ES-I3 (cell line): Measurements from ENCODE around the gene RPS6KB2.
"Not testable (repeated sequence)": the region's sequence is repeated elsewhere in the genome, so short reads cannot be mapped to it uniquely, and the experiment has no call there.

ENCODE experiments used
- H3K36me3 ChIP-seq: 2 replicates; pipeline ENCODE4 v1.6.1; 2013; ENCODE audit warnings: mild to moderate bottlenecking, low read length, control low read depth, moderate library complexity; ENCODE audit not compliant: insufficient read depth
- H3K4me1 ChIP-seq: 2 replicates; pipeline ENCODE4 v1.6.1; 2013; ENCODE audit warnings: mild to moderate bottlenecking, control low read depth, low read length; ENCODE audit not compliant: insufficient read depth
- H3K9ac ChIP-seq: 2 replicates; pipeline ENCODE4 v1.6.1; 2013; ENCODE audit warnings: low read depth, mild to moderate bottlenecking, low read length, moderate library complexity
- H3K9me3 ChIP-seq: 2 replicates; pipeline ENCODE4 v1.6.1; 2013; ENCODE audit warnings: mild to moderate bottlenecking, low read length, moderate library complexity; ENCODE audit not compliant: control insufficient read depth, insufficient read depth

RPS6KB2 gene

DNA sequence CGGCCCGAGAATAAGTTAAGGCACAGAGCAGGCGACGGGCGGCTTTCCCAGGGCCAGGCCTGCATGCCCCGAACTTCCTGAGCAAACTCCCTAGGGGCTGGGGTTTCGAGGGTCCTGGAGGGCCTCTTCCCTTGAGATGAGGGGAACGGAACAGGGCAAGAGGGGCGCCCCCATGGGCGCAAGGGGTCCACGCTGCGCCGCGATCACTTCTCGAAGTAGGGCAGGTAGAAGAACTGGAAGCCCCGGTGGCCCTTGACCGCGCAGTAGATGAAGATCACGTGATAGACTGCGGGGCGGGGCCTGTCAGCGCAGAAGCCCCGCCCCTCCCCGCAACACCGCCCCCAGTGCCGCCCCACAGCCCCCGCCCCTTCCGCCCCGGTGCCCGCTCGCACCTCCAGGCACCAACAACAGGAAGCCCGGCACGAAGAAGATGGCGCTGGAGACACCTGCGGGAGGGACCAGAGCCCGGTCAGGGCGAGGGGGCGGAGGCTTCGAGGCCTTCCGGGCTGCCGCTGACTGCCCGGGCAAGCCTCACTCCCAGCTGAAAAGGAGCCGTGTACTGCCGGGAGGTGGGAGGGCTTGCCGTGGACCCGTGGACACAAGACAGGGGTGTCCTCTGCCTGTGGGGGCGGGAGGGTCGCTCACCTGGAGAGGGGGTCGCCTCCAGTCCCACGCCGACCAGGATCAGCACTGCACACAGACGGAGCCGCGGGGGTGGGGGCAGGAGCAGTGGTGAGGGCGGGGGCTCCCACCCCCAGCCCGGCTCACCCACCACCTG, 36.3 kb downstream of the RPS6KB2 start:
- H3K36me3 ChIP-seq, result no peaks in the 10 kb centered on the region
- no peaks in the 10 kb centered on the region for H3K9me3 ChIP-seq
- H3K4me1 ChIP-seq, result peaks cover 3% of the 10 kb centered on the region
- peak overlapping the region; percentile 61 for H3K9ac ChIP-seq

DNA sequence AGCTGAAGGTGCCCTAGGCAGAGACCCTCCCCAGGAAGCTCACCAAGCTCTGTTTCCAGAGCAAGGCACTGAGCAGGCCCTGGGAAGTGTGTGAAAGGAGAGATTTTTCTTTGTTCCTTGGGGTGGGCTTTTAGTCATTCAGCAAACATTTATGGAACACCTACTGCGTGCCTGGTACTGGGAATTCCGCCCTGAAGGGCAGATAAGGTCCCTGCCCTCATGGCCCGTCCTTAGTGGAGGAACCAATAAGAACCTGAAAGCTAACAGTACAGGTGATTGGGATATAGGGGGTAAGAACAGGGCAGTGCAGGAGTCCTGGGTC, 36.9 kb downstream of the RPS6KB2 start:
- H3K4me1 ChIP-seq, result peaks cover 3% of the 10 kb centered on the region
- no peaks in the 10 kb centered on the region for H3K36me3 ChIP-seq
- H3K9ac ChIP-seq, result peak overlapping the region; percentile 42
- no peaks in the 10 kb centered on the region for H3K9me3 ChIP-seq

DNA sequence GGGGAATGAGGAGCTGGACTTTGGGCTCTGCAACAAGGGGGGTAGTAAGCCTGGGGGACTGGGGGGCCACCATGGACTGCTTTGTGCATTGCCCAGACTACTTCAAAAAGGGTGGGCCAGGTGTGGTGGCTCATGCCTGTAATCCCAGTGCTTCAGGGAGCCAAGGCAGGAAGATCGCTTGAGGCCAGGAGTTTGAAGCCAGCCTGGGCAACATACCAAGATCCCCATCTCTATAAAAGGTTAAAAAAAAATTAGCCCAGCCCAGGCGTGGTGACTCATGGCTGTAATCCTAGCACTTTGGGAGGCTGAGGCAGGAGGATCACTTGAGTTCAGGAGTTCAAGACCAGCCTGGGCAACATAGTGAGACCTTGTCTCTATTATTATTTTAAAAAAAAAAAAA, 37.2 kb downstream of the RPS6KB2 start:
- not testable (repeated sequence) for H3K36me3 ChIP-seq, H3K9me3 ChIP-seq, H3K4me1 ChIP-seq
- H3K9ac ChIP-seq, result peak overlapping the region; percentile 42; the same call in 1 of the 2 replicates

DNA sequence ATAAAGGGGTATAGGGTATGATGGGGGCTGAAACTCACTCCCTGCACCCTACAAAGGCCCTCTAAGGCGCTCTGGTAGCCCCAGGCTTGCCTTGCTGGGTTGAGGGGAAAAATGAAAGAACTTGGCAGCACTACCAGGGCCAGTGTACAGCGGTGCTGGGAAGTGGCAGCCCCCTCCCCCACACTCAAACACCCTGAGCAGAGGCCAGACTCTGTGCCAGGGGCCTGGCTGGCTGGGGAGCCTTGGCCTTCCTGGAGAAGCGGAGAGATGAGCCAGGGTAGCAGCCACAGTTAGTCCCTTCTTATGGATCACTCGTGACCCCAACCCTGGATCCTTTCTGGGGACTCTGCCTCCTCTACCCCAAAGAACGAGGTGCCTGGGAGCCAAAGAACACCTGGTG, 38.1 kb downstream of the RPS6KB2 start:
- Histone ChIP-seq H3K4me1 (peaks cover 3% of the 10 kb centered on the region), H3K9ac (no peak overlapping the region), H3K36me3 (no peaks in the 10 kb centered on the region), H3K9me3 (no peaks in the 10 kb centered on the region)

DNA sequence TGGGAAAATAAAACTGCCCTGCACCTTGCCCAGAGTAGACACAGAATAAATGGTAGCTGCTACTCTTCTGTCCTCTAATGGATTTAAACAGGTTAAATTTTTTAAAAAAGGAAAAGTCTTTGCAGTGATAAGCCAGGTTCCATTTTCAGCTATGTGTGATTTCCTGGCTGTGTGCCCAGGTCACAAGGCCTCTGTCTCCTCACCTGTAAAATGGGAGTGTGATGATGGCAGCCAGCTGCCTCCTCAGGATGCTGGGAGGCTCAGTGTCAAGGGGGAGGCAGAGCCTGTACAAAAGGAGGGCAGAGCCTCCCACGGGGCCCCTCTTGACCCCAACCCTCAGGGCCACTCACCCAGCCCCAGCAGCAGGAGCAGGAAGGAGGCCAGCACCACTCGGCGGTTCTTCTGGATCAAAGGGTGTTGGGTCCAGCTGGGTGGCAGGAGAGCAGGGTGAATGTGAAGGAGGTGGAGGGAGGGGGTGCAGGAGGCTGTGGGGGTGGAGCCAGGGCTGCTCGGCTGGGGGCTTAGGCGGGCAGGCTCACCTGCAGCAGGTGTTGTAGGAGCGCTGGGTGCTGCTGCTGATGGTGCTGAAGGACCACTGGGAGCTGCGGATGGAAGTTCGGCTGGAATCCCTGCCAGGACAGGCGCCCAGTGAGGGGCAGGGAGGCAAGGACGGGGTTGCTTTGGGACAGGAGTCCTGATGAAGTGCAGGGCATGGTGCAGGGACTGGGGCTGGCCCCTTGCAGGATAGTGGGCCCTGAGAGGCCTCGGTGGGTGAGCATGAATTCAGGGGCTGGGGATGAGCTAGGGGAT, 38.9 kb downstream of the RPS6KB2 start:
- H3K36me3 ChIP-seq, result no peaks in the 10 kb centered on the region
- peaks cover 3% of the 10 kb centered on the region for H3K4me1 ChIP-seq
- H3K9me3 ChIP-seq, result no peaks in the 10 kb centered on the region
- no peak overlapping the region for H3K9ac ChIP-seq

GRCh38 chr11:67468056-67468455, 39.8 kb downstream of the RPS6KB2 start:
- Histone ChIP-seq H3K9me3 (no peaks in the 10 kb centered on the region), H3K36me3 (no peaks in the 10 kb centered on the region), H3K4me1 (peaks cover 3% of the 10 kb centered on the region), H3K9ac (peak overlapping the region; percentile 77)

- H3K9me3 ChIP-seq, result no peaks in the 10 kb centered on the region
- H3K4me1 ChIP-seq, result peaks cover 3% of the 10 kb centered on the region
- H3K9ac ChIP-seq, result peak overlapping the region; percentile 77
- no peaks in the 10 kb centered on the region for H3K36me3 ChIP-seq
Observed at GRCh38 chr11:67468456-67468758, 40.1 kb downstream of the RPS6KB2 start.

- Histone ChIP-seq H3K9me3 (no peaks in the 10 kb centered on the region), H3K9ac (peak within 1 kb of the TSS; percentile 77), H3K36me3 (no peaks in the 10 kb centered on the region), H3K4me1 (peaks cover 3% of the 10 kb centered on the region; the same call in 1 of the 2 replicates)
Observed at GRCh38 chr11:67468759-67469507, 40.6 kb downstream of the RPS6KB2 start, which contains the start of gene TMEM134. Gene TMEM134 (minus strand): TSS chr11:67469251. CDS start chr11:67469192, 59 bp downstream.

DNA sequence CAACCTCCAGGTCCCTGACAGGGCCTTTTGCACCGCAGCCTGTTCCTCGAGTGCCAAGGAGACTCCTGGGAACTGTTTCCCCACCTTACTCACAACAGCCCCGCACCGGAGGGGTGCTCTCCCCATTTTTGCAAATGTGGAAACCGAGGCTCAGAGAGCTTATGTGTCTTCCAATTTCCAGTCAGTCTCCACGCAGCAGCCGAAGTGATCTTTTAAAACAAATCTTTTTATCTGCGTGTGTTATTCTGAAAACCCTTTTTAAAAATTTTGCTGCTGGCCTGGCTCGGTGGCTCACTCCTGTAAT, 41.2 kb downstream of the RPS6KB2 start:
- peaks cover 3% of the 10 kb centered on the region; the same call in 1 of the 2 replicates for H3K4me1 ChIP-seq
- H3K36me3 ChIP-seq, result no peaks in the 10 kb centered on the region
- peak overlapping the region; percentile 64 for H3K9ac ChIP-seq
- H3K9me3 ChIP-seq, result no peaks in the 10 kb centered on the region

- no peaks in the 10 kb centered on the region for H3K9me3 ChIP-seq
- H3K4me1 ChIP-seq, result peaks cover 3% of the 10 kb centered on the region; the same call in 1 of the 2 replicates
- no peaks in the 10 kb centered on the region for H3K36me3 ChIP-seq
- no peak overlapping the region for H3K9ac ChIP-seq
Observed at GRCh38 chr11:67470337-67471002, 42.2 kb downstream of the RPS6KB2 start.

- Histone ChIP-seq H3K9ac (no peak overlapping the region), H3K9me3 (no peaks in the 10 kb centered on the region), H3K4me1 (no peaks in the 10 kb centered on the region), H3K36me3 (no peaks in the 10 kb centered on the region)
Observed at GRCh38 chr11:67472882-67473281, 44.6 kb downstream of the RPS6KB2 start.

DNA sequence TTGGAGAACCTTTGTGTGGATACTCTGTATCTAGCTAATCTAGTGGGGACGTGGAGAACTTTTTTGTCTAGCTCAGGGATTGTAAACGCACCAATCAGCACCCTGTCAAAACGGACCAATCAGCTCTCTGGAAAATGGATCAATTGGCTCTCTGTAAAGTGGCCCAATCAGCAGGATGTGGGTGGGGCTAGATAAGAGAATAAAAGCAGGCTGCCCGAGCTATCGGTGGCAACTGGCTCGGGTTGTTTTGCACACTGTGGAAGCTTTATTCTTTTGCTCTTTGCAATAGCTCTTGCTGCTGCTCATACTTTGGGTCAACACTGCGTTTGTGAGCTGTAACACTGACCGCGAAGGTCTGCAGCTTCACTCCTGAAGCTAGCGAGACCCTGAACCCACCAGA, 48.4 kb downstream of the RPS6KB2 start:
- H3K36me3 ChIP-seq, H3K9ac ChIP-seq, H3K9me3 ChIP-seq, H3K4me1 ChIP-seq: not testable (repeated sequence)

GRCh38 chr11:67477344-67478050, 49.2 kb downstream of the RPS6KB2 start:
- not testable (repeated sequence) for H3K9me3 ChIP-seq, H3K36me3 ChIP-seq, H3K4me1 ChIP-seq, H3K9ac ChIP-seq
